Activated T-cell treated with anti-CD3 and anti-CD28 coated beads for 1 hour (primary cell): Measurements from ENCODE around the gene FES.
"Not testable (repeated sequence)": the region's sequence is repeated elsewhere in the genome, so short reads cannot be mapped to it uniquely, and the experiment has no call there.

Source experiments
- DNase-seq: peaks from one replicate; pipeline ENCODE4 v3.0.0-alpha.2; 2020; ENCODE audit warnings: low read depth

Gene FES

GRCh38 chr15:90883976-90884718 lies at the start of gene FES:
TSS of gene FES (plus strand) at chr15:90884504. CDS start at chr15:90885046, 542 bp downstream.
- DNase-seq = no peak

DNA sequence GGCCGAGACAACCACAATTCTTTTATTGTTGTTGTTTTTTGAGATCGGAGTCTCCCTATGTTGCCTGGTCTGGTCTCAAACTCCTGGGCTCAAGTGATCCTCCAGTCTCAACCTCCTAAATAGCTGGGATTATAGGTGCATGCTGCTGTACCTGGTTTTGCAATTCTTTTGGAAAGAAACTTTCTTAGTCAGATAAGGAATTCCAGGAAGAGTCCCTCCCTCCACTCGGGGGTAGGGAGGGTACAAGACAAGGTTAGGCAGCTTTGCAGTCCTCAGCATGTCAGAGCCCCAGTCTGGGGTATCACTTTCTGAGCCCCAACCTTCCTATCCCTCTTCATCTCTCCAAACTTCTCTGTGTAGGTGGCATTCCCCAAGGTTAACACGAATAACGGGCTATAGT lies 49.7 kb upstream of the FES start:
- DNase-seq = no peak

GRCh38 chr15:90836296-90836871 lies 47.9 kb upstream of the FES start:
- no peak for DNase-seq

GRCh38 chr15:90837094-90837493 lies 47.2 kb upstream of the FES start:
- DNase-seq = no peak

GRCh38 chr15:90838139-90838538 lies 46.2 kb upstream of the FES start:
- peak; percentile 76 for DNase-seq

DNA sequence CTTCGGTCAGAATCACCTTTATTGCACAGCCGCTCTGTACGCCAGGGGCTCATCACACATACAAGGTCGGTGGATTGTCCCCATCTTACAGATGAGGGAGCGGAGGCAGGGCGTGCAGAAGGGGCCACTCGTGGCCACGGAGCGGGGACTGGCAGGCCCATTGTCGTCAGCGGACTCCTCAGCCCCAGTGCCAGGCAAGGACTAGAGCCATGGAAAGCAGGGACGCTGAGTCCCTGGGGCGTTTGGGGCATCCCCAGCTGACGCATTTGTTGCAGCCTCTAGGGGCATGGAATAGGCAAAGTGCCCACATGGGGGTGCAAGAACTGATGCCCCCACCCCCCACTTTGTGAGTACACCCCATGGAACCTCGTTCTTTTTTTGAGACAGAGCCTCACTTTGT lies 45.8 kb upstream of the FES start:
- no peak for DNase-seq

DNA sequence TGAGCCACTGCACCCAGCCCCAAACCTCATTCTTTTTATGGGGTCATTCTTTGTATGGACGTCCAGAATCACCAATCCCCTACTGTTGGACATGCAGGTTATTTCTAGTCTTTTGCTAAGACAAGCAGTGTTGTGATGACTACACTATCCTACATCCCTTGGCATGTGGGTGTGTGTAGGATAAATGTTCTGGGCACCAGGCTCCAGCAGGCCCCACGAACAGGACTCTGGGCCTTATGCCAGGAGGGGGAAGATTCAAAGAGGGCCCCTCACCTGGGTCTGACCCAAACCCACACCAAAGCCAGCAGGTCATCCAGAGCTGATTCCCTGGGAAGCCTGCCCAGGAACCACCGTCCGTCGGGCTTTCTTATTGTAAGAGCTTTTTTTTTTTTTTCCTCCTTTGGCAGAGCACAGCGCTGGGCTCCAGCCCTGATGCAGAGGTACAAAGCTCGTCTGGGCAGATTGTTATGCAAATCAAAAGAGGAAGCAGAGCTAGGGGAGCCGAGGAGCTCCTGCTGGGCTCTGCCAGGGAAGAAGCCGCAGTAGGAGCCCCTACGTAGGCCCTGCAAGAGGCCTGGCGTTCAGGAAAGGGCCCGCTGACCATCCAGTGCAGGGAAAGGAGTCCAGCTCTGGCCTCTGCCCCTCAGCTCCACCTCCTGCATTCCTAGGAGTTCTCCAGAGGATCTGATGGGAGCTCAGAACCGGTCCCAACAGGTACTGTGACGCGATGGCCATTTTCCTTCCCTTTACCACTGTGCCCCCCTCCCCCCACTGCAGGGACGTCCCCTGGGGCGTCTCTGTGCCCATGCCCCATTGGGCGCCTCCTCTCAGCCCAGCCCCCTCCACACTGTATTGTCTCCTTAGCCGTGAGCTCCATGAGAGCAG lies 44.9 kb upstream of the FES start:
- DNase-seq = no peak

- DNase-seq = no peak
Observed at GRCh38 chr15:90840157-90840855, 44.0 kb upstream of the FES start.

GRCh38 chr15:90840954-90841353 lies 43.4 kb upstream of the FES start:
- DNase-seq = no peak

GRCh38 chr15:90844696-90845095 lies 39.6 kb upstream of the FES start:
- no peak for DNase-seq

GRCh38 chr15:90845201-90845949 lies 38.9 kb upstream of the FES start:
- no peak for DNase-seq

GRCh38 chr15:90849424-90849823 lies 34.9 kb upstream of the FES start:
- DNase-seq = not testable (repeated sequence)

DNA sequence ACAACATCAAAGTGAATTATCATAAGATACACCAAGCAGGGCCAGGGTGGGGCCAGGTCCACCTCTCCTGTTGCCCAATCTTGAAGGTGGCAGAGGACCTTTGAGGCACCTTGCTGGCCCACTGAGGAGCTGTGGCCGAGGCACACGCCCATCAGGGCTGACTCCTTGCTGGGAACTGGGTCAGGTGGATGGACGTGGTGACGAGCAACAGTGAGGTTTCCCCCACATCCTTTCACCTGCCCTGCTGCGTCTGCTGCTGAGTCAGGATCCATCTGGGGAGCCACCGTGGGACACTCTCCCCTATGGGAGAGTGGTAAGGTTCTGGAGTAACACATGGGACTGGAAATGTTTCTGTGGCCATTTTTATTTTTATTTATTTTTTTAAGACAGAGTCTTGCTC lies 33.2 kb upstream of the FES start:
- no peak for DNase-seq

DNA sequence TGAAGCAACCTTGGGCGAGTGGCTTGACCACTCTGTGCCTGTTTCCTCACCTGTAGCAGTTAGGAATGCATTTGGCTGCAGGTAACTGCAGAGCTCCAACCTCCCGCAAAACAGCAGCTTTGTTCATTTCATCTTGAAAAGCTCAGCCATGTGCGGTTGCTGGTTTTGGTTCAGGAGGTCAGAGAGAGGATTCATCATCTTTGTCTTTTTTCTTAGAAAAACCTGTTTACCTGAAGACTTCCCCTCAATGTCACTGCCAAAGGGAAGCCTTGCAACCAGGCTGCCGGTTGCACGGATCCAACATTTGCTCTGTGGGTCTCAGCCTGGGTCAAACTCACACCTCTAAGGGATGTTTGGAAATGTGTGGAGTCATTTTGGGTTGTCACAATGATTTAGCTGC lies 32.4 kb upstream of the FES start:
- no peak for DNase-seq

DNA sequence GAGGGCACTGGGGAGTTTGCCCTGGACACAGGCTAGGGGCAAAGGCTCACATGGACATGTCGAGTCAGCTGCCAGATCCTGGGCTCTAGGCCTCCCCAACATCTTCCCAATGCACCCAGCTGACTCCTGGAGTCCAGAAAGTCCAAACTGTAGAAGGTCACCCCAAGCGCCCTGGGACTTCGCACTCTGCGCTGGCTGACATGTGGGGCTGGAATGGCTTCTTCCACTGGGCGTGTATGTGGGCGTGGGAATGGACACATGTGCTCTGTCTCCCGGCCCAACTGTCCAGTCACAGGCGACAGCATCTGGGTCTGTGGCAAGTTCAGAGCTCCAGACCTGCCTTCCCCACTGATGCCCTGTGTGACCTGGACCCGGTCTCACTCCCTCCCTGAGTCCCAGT lies 29.2 kb upstream of the FES start:
- no peak for DNase-seq

DNA sequence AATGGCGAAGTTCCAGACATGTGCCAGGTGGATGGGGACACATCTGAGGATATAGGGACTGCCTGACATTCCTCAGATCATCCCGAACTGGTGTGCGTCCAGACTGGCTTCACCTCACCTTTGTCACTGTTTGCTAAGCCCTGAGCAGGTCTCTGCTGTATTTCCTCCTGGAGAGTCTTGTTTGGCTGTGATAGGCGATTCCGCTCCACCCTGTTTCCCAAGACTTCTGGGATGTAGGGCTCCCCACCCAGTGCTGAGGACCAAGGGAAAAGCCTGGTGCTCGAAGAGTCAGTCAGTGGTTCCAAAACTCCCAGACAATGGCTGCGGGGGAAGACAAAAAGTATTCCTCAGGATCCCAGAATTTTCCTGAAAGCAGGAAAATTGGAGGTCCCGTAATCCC lies 27.0 kb upstream of the FES start:
- DNase-seq = no peak

DNA sequence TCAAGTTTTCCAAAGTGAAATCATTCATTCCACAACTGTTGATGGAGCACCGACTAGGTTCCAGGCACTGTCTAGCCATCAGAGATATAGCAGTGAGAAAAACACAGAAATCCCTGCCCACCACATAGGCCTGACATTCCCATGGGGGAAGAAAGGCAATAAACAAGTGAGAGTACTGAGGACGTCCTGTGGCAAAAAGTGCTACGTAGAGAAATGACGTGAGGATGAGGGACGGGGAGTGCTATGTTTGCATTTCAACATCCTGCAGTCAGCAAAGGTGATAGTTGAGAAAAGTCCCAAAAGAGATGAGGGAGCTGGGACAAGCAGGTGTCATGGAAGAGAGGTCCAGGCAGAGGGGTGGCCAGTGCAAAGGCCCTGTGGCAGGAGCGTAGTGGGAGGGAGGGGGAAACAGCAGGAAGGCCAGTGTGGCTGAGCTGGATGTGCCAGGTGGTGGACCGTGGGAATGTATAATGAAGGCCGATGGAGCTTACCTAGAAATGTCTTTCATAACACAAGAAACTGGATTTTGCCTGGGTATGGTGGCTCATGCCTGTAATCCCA lies 26.3 kb upstream of the FES start:
- DNase-seq = no peak

- DNase-seq = no peak
Observed at GRCh38 chr15:90859234-90860131, 24.8 kb upstream of the FES start.

DNA sequence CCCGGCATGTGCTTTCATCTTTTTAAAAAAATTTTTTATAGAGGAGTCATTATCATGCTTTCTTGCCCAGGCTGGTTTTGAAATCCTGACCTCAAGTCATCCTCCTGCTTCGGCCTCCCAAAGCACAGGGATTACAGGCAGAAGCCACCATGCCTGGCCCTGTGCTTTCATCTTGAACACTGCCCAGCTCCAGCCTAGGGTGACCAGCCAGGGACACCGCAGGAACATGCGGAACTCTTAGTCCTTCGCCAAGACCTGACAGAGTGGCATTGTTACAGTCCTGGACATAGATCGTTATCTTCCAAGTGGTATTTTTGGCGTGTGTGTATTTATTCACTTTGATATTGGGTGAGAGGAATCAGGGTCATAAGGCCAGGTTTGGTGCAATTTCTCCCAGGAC lies 23.9 kb upstream of the FES start:
- no peak for DNase-seq

DNA sequence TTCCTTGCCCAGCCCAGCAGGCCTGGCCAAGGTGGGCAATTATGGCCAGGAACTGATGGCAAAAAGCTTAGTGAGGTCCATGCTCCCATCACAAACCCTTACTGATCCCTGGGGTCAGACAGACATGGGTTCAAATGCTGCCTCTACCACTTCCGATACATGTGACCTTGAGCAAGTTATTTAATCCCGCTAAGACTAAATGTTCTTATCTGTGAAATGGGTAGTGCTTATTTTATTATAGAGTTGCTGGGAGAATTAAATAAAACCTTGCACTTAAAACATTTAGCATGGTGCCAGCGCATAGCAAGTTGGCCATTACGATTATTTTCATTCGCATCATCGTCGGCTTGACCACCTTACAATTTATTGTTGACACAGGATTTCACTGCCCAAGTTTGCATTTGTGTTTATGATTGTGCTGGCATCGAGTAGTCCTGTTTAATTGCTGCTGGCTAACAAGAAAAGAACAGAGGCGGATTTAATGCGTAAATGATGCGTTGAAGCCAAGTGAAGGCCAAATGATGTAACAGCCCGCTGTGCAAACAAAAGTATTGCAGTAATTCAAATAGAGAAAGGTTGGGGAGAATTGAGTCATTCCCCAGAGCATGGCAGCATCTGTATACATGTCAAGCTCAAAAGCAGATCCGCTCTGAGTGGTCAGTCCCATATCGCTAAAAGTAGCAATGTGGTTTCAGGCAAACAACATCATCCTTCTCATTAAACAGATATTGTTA lies 23.2 kb upstream of the FES start:
- DNase-seq = no peak
